Astrocyte (in vitro differentiated cells and primary cell): Measurements from ENCODE around the gene KCNG2. TPM values are rescaled to one million over a fixed set of nuclear protein-coding genes. Genes with fewer than 3 reads are reported as not detected.

Experiments used
- DNase-seq: peaks from one replicate; pipeline ENCODE4 v3.0.0-alpha.2; 2010; ENCODE audit warnings: low read depth
- FAIRE-seq: peaks from 2 replicates; lab custom pipeline; 2011; peaks lifted over from hg19 to GRCh38; lab: Jason Lieb, UNC
- H2AFZ ChIP-seq: 2 replicates; pipeline ENCODE4 v1.6.0; 2012; ENCODE audit warnings: low read depth, low read length, inconsistent platforms
- H3K27ac ChIP-seq: 2 replicates; pipeline ENCODE4 v1.5.1; 2011; ENCODE audit warnings: low read depth, low read length, inconsistent platforms
- H3K27me3 ChIP-seq: 2 replicates; pipeline ENCODE4 v1.6.0; 2011; ENCODE audit warnings: low read length, inconsistent platforms; ENCODE audit not compliant: insufficient read depth
- H3K36me3 ChIP-seq: 2 replicates; pipeline ENCODE4 v1.5.1; 2011; ENCODE audit warnings: low read length, inconsistent platforms; ENCODE audit not compliant: insufficient read depth
- H3K4me1 ChIP-seq: 2 replicates; pipeline ENCODE4 v1.5.1; 2011; ENCODE audit warnings: low read length, inconsistent platforms; ENCODE audit not compliant: insufficient read depth
- H3K4me2 ChIP-seq: 2 replicates; pipeline ENCODE4 v1.6.0; 2012; ENCODE audit warnings: low read length, inconsistent platforms
- H3K4me3 ChIP-seq: 2 replicates; pipeline ENCODE4 v1.5.1; 2011; ENCODE audit warnings: low read depth, mild to moderate bottlenecking, low read length, inconsistent platforms; ENCODE audit not compliant: insufficient read depth
- H3K79me2 ChIP-seq: 2 replicates; pipeline ENCODE4 v1.6.0; 2012; ENCODE audit warnings: mild to moderate bottlenecking, low read length, inconsistent platforms; ENCODE audit not compliant: insufficient read depth
- H3K9ac ChIP-seq: 2 replicates; pipeline ENCODE4 v1.6.0; 2012; ENCODE audit warnings: mild to moderate bottlenecking, low read length, inconsistent platforms
- H3K9me3 ChIP-seq: 2 replicates; pipeline ENCODE4 v1.5.1; 2012; ENCODE audit warnings: low read depth, mild to moderate bottlenecking, low read length, inconsistent platforms; ENCODE audit not compliant: insufficient read depth
- H4K20me1 ChIP-seq: 2 replicates; pipeline ENCODE4 v1.6.0; 2012; ENCODE audit warnings: low read length, inconsistent platforms; ENCODE audit not compliant: insufficient read depth
- H3K27ac Mint-ChIP-seq: one replicate; pipeline ENCODE4 v1.8.0; 2021; ENCODE audit warnings: mild to moderate bottlenecking, mixed read lengths; ENCODE audit not compliant: unreplicated experiment
- H3K27me3 Mint-ChIP-seq: one replicate; pipeline ENCODE4 v1.8.0; 2021; ENCODE audit warnings: low read depth, mixed read lengths; ENCODE audit not compliant: unreplicated experiment
- H3K36me3 Mint-ChIP-seq: one replicate; pipeline ENCODE4 v1.8.0; 2021; ENCODE audit warnings: low read depth, mixed read lengths; ENCODE audit not compliant: unreplicated experiment
- H3K4me1 Mint-ChIP-seq: one replicate; pipeline ENCODE4 v1.8.0; 2021; ENCODE audit warnings: low read depth, mixed read lengths; ENCODE audit not compliant: unreplicated experiment
- H3K4me3 Mint-ChIP-seq: one replicate; pipeline ENCODE4 v1.8.0; 2021; ENCODE audit warnings: mild to moderate bottlenecking, moderate library complexity, mixed read lengths; ENCODE audit not compliant: unreplicated experiment
- H3K9me3 Mint-ChIP-seq: one replicate; pipeline ENCODE4 v1.8.0; 2021; ENCODE audit warnings: mild to moderate bottlenecking, mixed read lengths; ENCODE audit not compliant: unreplicated experiment
- EZH2 ChIP-seq: IDR thresholded peaks from 2 replicates; pipeline ENCODE4 v1.6.1; 2012; ENCODE audit warnings: mild to moderate bottlenecking, low read length, inconsistent platforms; ENCODE audit not compliant: insufficient read depth
- total RNA-seq: library from RNA; stranded (reverse); gene quantifications from 2 replicates; pipeline ENCODE4 v1.2.1, GENCODE V29; 2021
- TF ChIP-seq, protein P1 (sequence below): IDR thresholded peaks from 2 replicates; pipeline ENCODE4 v1.5.1; 2011; ENCODE audit warnings: low read depth, mild to moderate bottlenecking, inconsistent platforms, low read length, moderate library complexity; ENCODE audit not compliant: insufficient read depth

Gene KCNG2
- total RNA-seq, 1 donor from 2014 or later, result 0.16 TPM

DNA sequence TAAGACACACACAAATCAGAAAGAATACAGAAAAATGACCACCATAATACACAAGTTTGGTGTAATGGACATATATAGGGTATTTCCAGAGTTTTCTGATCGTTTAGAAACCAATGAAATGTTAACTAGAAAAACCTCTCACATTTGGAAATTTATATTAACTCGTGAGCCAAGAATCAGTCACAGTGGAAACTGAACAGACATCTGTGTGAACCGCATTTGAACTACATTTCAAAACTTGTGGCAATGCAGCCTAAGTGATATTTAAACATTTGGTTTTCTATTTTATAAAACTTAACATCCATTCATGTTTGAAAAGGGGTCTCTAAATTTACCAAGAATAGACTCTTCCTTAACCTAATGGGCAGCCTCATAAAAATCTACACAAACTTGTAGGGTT lies 29.0 kb upstream of the KCNG2 start:
- H3K4me3 Mint-ChIP-seq, result no peak overlapping the region
- TF ChIP-seq EZH2, result no peak
- TF ChIP-seq, protein P1, sequence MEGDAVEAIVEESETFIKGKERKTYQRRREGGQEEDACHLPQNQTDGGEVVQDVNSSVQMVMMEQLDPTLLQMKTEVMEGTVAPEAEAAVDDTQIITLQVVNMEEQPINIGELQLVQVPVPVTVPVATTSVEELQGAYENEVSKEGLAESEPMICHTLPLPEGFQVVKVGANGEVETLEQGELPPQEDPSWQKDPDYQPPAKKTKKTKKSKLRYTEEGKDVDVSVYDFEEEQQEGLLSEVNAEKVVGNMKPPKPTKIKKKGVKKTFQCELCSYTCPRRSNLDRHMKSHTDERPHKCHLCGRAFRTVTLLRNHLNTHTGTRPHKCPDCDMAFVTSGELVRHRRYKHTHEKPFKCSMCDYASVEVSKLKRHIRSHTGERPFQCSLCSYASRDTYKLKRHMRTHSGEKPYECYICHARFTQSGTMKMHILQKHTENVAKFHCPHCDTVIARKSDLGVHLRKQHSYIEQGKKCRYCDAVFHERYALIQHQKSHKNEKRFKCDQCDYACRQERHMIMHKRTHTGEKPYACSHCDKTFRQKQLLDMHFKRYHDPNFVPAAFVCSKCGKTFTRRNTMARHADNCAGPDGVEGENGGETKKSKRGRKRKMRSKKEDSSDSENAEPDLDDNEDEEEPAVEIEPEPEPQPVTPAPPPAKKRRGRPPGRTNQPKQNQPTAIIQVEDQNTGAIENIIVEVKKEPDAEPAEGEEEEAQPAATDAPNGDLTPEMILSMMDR, result no peak
- no peaks in the 10 kb centered on the region for H3K36me3 ChIP-seq
- peaks cover 42% of the 10 kb centered on the region for H3K27me3 Mint-ChIP-seq
- no peaks in the 10 kb centered on the region for H4K20me1 ChIP-seq
- no peaks in the 10 kb centered on the region for H3K27me3 ChIP-seq
- H3K9me3 Mint-ChIP-seq, result peaks cover 13% of the 10 kb centered on the region
- no peaks in the 10 kb centered on the region for H3K79me2 ChIP-seq
- DNase-seq (no peak), FAIRE-seq (no peak)
- no peak overlapping the region for H3K27ac Mint-ChIP-seq
- H3K9me3 ChIP-seq, result peaks cover 2% of the 10 kb centered on the region
- no peak overlapping the region for H3K27ac ChIP-seq
- no peak overlapping the region for H3K9ac ChIP-seq
- H2AFZ ChIP-seq, result no peak overlapping the region
- H3K4me2 ChIP-seq, result no peak overlapping the region
- H3K36me3 Mint-ChIP-seq, result peaks cover 5% of the 10 kb centered on the region
- no peaks in the 10 kb centered on the region for H3K4me1 Mint-ChIP-seq
- no peak overlapping the region for H3K4me3 ChIP-seq
- no peaks in the 10 kb centered on the region for H3K4me1 ChIP-seq

DNA sequence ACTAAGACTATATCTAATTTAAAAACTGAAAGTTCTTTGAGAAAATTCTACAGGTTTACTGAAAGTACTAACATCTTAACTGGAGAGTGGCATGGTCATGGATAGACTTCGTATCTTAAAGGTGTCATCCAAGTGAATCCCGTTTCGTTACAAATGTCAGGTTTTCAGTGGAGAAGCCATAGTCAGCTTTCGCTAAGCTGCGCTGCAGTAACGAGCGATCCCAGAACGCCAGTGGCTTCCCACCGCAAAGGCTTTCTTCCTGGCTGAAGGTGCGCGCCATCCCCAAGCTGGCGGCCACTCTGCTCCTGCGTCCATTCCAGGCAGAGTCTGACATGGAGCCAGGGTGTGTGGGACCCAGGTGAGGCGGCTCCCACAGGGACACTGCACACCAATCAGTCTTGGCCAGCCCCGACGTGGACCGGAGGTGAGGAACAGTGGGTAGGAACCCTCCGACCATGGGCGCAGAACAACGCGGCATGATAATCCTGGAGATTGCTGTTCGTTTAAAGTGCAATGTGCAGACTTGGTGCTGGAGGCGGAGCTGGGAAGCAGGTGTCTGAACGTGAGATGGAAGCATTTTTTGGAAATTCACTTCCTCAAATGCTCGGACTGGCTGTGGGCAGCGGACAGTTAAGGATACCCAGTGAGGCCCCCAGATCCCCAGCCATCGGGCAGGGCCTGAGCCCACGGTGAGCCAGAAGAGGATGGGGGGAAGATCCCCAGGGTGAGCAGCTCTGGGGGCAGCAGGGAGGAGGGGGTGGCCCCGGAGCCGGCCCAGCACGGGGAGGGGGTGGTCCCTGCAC lies 27.8 kb upstream of the KCNG2 start:
- Histone ChIP-seq H2AFZ (no peak overlapping the region), H3K9me3 (peaks cover 2% of the 10 kb centered on the region), H3K27ac (no peak overlapping the region), H3K9ac (no peak overlapping the region), H4K20me1 (no peaks in the 10 kb centered on the region), H3K4me3 (no peak overlapping the region), H3K4me1 (no peaks in the 10 kb centered on the region), H3K27me3 (no peaks in the 10 kb centered on the region), H3K79me2 (no peaks in the 10 kb centered on the region), H3K36me3 (no peaks in the 10 kb centered on the region), H3K4me2 (no peak overlapping the region)
- Mint-ChIP-seq H3K4me3 (no peak overlapping the region), H3K4me1 (no peaks in the 10 kb centered on the region), H3K27me3 (peaks cover 44% of the 10 kb centered on the region), H3K27ac (no peak overlapping the region), H3K9me3 (peaks cover 13% of the 10 kb centered on the region), H3K36me3 (peaks cover 5% of the 10 kb centered on the region)
- TF ChIP-seq, protein P1, result no peak
- TF ChIP-seq EZH2, result no peak
- DNase-seq (no peak), FAIRE-seq (no peak)

DNA sequence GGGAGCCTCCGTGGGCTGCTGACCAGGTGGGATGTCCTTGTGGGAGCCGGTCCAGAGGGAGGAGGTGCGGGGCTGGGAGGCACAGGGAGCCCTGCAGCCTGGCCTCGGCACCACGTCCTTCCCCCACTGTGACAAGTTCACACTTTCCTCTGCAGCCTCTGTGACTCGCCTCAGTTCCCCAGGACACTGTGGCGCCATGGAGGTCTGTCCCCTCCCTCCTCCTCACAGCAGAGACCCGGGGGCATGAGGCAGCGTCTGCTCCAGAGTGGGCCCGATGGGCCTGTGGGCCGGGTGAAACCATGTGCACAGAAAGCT lies 27.3 kb upstream of the KCNG2 start:
- Histone ChIP-seq H3K4me1 (no peaks in the 10 kb centered on the region), H3K4me3 (no peak overlapping the region), H3K79me2 (no peaks in the 10 kb centered on the region), H3K9ac (no peak overlapping the region), H3K27ac (no peak overlapping the region), H3K4me2 (no peak overlapping the region), H3K27me3 (no peaks in the 10 kb centered on the region), H4K20me1 (no peaks in the 10 kb centered on the region), H3K36me3 (no peaks in the 10 kb centered on the region), H3K9me3 (peaks cover 2% of the 10 kb centered on the region), H2AFZ (no peak overlapping the region)
- FAIRE-seq (no peak), DNase-seq (no peak)
- H3K4me1 Mint-ChIP-seq, result no peaks in the 10 kb centered on the region
- H3K4me3 Mint-ChIP-seq, result no peak overlapping the region
- no peak for TF ChIP-seq EZH2
- TF ChIP-seq, protein P1, result no peak
- peaks cover 5% of the 10 kb centered on the region for H3K36me3 Mint-ChIP-seq
- H3K27ac Mint-ChIP-seq, result no peak overlapping the region
- peaks cover 48% of the 10 kb centered on the region for H3K27me3 Mint-ChIP-seq
- peaks cover 13% of the 10 kb centered on the region for H3K9me3 Mint-ChIP-seq
